ENCODE data around the gene CLMP.
"Not testable (repeated sequence)": the region's sequence is repeated elsewhere in the genome, so short reads cannot be mapped to it uniquely, and the experiment has no call there.

Gene CLMP

DNA sequence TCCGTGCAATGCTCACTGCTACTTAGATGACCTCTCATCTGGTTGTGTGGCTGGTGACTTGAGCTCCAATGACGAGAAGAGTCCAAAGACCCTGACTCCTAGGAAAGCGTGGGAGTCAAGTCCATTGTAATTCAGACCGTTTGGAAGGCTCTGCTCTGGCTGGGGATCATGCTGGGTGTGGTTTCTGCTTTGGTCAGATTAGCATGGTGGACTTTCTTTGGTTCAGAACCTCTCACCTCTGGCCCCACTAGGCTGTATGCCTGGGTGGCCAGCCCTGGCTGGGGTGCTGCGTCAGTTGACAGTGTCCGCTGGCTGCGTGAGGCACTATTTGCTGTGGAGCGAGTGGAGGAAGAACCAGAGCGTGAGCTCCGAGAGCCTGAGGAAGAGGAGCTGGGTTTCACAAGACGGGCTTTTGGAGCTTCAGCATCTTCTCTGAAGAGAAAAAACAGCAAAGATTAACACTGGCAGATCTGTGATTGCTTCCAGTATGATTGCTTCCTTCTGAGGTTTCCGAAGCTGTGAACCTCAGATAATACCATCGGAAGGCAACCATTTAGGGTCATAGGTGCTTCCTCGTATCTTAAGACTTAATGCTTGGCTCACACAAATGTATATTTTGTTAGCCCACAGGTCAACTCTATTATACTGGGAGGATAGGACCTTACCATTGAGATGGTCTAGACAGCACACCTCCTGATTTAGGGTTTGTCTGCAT lies 121.5 kb downstream of the CLMP start:
- DNase-seq: no peak

DNA sequence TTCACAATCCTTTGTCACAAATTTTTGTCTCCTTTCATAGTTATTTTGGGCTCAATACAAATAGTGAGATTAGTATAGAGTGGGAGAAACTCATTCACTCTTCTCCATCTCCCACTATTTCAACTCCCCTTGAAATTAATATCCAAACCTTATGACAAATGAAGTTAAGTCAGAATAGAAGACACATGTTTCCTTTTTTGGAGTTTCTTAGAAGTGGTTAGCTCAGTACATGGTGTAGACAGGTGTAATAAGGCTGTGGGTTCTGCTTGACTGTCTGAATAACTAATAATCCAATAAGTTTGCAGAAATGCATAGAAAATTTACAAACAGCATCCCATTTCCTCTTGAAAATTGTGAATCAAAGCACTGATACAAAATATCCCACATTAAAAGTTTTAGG lies 122.3 kb downstream of the CLMP start:
- DNase-seq: no peak

DNA sequence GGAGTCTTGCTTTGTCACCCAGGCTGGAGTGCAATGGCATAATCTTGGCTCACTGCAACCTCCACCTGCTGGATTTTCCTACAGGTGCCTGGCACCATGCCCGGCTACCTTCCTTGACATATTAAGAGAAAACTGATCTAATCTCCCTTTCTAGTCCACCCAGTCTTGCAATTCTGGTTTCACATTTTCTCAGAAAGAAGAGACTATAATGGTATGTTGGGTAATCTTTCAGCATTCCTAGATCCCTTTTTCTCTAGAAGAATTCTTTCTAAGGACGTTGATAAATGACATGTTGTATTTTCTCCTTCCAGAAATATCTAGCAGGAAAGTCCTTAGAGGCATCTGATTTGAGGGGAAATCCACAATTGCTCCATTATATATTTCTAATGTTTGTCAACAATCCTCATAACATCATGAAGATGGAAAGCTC lies 122.7 kb downstream of the CLMP start:
- no peak for DNase-seq

DNA sequence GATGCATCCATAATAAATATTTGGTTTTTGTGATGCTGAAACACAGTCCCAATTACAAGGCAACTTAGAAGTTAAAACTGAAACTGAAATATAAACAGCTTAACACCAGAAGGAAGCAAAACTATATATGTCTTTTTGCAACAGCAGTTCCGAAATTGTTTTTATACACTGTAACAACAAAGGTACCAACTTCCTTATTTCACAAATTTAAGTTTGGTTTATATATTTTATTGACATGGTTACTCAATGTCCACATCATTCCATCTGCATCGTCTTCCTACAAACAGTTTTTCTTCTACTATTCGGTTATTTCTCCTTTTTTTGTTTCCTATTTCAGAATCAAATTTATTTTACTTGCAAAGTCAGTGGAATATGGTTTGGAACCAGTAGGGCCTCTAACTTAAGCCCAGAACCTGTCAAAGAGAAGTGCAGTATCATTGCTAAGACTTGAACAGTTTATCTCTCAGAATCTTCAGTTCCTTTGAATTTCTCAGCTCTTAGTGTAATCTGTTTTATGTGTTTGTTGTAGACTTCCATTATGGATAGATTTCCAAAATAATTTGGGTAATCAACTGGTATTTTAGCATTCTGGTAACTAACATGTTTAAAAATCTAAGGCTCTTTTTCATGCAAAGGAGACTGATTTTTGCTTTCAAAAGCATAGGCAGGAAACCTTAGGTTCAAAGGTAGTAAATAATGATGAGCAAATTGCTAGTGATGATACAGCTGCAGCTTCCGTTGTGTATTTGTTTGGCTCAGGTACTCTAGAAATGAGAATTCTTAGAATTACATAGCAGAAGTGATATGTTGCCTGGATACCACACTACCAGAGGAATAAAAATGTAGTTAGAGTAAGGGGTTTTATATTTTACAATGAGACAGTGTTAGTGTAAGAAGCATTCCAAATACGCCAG lies 124.9 kb downstream of the CLMP start:
- no peak for DNase-seq

DNA sequence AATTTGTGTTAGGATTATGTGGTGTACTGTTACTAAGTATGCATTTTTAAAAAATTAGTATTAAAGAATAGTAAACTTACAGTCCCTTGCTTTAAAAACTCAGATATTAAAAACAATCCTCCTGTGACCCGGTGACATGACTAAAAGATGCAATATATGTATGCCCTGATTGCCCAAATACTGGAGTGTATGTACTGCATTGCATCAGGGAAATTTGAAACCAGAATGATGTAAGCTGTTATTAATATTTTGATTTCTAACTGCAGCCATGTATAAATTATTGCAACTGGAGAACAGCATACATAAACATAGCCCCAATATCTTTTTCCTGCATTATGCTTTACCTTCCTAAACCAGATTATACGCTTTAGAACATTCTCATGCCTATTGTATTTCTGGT lies 129.4 kb downstream of the CLMP start:
- DNase-seq: no peak

DNA sequence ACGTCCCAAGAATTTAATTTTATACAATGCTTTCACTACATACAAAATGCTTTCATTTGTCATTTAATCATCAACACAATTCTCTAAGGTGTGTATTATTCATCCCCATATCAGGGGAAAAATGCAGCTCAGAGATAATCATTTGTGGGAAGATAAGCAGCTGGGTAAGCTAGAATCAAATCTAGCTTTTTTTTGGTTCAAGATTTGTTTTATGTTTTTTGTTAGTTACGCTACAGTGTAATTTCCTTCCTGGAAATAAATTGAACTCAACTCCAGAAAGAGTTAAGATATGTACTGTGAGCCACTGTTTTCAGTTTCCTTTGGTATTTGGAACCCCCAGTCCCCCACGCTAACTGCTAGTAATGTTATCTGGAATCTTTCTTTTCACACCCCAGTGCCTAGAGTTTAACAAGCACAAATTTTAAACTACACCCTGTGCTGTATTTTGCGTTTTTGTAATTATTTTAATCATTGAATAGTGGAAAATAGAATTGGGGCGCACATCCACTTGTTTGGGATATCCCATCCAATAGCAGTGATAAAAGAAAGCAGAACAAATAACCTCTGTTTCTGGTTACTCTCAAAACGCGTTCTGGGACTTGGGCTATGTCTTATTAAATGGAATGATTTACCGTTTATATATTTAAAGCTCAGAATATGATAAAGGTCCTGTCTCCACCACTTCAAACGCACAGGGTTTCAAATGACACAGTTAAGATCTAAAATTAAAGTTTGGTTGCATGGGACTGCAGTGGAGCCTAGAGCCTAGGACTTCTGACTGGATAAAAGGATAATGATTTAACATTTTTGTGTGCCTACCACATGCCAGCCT lies 131.0 kb downstream of the CLMP start:
- DNase-seq: no peak

DNA sequence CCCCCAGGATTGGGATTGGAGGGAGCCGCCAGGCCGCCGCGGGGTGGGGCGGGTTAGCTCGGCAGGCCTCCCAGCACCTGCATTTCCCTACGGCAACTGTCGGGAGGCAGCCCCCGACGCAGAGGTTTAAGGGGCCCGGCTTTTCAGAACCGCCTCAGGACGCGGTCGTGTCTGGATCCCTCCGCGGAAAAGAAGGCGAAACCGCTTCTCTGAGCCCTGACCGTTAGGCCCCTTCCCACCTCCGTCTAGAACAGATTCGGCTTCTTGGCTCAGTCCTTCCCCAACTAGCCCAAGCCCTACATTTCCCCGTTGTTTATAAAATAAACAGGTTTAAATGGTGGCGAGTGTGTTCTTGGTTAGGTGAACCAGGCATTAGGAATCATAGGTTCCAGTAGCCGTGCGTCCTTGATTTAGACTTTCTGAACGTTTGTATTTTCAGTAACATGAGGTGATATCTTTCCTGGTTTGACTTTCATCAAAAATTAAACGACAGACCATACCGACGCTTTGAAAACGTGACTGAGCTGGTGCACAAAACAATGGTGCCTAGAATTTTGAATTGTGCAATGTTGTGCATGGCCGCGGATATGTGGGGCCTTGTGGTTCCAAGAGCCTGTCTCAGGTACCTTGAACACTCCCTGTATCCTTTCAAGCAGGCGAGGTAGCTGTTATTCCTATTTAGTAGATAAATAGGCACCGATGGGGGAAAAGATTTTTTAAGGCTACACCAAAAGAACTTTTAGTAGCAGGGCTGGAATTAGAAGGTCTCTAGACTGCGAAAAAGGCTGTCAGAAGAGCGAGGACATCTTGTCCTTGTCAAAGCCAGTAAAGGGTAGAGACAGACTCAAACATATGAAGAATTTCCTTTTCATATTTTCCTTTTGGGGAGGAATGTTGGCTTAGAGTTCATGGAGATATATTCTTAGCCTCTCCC lies 131.9 kb downstream of the CLMP start:
- no peak for DNase-seq

DNA sequence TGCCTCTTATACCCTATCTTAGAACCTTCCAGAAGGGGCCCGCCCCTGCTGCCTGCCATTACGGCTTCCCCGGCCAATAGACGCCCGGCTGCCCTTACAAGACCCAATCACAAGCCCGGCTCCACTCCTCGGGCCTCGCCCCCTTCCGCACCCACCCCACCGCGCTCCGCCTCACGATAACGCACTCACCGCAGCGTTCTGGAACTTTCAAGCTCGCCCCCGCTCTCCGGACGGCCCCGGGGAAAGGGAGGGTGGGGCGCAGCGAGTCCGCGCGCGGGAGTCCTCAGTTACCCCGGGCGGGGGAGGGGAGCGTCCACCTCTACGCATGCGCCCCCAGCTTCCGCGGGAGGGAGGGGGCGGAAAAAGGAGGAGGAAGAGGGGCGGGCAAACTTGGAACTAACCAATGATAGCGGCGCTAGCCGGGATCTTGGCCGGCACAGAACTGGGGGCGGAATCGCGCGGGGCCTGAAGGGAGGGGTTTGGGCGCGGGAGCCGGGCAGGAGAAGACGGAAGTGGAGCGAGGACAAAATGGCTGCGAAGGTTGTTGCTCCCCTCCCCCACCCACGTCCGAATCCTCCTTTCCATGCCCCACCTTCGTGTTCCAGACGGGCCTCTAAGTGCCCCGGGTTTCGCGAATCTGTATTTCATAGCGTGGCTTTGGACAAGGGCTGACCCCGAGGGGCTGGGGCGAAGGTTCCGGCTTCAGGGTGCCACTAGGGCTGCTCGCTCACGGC lies 132.7 kb downstream of the CLMP start:
- peak; percentile 98 for DNase-seq

DNA sequence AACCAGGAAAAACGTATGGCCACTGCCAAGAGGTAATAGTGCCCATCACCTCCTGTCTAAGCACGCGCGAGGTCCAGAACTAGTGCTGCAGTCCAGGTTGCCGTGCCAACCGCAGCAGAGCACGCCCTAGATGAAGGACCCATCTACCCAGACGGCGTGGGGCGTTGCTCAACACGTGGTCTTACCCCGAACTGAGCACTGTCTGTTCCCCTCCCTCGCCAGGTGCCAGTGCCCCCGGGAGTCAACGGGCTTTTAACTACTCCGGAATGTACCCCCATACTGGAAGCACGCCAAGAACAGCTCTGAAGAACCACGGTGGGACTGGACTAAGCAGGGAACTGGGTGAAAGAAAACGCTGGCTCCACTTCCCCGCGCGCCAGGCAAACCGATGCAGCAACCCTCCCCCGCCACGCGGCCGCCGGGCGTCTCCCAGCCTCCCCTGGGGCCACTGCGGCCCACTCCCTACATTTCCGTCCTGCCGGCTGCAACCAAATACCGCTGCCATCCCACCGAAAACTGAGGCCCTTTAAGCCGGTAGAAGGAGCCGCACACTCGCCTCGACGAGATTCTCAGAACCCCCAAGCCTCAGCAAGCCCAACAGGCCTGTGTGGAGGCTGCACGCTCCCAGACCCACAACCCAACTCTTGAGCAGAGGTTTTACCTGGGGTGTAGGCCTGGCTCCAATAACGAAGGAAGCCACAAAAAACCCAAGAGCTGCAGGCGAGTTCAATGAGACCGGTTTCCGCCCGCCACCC lies 133.5 kb downstream of the CLMP start, which contains the start of gene HSPA8:
TSS of gene HSPA8 (minus strand) at position 734 of the 755 bp plus-strand sequence. CDS start 812 bp downstream, outside the sequence.
- peak; percentile 72 for DNase-seq

DNA sequence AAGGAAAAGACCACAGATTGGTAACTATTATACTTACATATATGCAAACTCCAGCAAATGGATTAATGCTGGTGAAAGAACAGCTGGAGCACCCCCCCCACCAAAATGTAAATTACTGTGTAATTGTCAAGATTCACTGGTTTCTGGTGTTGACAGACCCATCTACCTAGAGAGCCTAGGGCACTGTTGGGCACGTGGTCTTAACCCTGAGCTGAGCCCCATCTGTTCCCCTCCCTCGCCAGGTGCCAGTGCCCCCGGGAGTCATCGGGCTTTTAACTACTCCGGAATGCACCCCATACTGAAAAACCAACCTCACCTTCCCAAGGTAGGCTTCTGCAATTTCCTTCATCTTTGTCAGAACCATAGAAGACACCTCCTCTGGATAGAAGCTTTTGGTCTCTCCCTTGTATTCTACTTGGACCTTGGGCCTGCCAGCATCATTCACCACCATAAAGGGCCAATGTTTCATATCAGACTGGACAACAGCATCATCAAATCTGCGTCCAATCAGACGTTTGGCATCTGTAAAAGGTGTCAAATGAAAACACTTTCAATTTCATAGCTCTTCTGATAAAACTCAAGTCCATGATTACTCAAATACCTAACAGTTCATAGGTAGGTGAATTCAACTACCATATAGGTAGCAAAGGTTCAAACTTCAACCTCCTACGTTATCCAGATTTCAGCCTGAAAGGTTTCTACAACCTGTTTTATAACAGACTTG lies 134.6 kb downstream of the CLMP start:
- DNase-seq: no peak

DNA sequence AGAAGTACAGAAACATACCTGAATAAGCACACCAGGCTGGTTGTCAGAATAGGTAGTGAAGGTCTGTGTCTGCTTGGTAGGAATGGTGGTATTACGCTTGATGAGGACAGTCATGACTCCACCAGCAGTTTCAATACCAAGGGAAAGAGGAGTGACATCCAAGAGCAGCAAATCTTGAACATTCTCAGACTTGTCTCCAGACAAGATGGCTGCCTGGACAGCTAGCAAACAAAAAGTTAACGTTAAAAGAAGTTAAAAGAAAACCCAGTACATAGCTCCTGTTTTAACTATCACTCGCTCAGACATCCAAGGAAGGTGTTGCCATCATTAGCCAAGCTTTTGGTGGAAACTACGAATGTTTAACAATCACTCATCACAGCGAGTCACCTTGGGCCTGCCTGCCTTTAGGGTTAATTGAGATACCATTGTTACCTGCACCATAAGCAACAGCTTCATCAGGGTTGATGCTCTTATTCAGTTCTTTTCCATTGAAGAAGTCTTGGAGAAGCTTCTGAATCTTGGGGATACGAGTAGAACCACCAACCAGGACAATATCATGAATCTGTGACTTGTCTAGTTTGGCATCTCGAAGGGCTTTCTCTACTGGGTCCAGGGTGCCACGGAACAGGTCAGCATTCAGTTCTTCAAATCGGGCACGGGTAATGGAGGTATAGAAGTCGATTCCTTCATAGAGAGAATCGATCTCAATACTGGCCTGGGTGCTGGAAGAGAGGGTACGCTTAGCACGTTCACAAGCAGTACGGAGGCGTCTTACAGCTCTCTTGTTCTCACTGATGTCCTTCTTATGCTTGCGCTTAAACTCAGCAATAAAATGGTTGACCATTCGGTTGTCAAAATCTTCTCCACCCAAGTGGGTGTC lies 135.8 kb downstream of the CLMP start:
- not testable (repeated sequence) for DNase-seq

DNA sequence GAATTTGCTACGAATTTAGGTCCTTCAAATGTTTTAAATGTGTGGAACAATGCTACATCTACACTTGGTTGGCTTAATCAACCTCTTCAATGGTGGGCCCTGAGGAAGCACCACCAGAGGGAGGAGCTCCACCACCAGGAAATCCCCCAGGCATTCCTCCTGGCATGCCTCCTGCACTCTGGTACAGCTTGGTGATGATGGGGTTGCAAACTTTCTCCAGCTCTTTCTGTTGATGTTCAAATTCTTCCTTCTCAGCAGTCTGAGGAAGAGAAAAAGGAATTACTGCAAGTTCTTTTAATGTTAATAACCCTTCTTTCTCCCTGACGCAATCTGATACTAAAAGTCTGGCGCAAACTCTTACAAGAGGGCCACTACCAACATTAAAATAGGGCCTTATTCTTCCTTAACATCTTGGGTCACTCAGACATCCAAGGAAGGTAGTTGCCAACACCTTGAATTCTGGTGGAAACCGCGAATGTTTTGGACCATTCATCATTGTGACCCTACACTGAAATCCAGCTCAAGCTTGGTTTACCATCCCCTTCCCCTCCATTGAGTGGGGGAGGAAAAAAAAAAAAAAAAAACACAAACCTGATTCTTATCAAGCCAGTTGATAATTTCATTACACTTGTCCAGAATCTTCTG lies 137.3 kb downstream of the CLMP start:
- no peak for DNase-seq

DNA sequence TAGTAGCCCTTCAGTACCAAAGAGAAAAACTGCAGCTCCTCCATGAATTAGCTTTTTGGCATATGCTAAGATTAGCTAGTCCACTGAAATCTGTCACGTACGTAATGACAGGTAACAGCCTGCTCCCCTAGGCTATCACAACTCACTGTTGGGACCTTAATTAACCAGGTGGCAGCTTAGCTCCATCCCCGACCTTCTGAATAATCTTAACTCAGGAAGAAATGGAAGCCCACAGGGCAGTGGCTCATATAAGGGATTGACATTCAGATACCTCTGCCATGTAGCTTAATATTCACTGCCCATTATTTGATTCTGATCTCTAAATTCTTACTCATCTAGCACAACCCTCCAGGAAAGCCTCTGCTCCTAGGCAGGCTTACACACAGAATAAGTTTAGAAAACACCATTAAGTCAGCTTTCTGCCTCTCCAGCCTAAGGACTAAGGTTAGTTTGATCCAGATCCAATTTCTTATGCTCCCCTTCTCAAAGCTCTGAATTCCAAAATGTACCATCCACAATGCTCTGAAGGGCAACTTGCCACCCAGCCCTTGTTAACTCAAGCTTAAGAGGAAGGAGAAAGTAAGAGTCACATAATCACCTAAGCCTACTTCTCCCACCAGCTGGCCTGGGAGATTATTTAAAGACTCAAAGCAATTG lies 138.1 kb downstream of the CLMP start:
- DNase-seq: no peak

DNA sequence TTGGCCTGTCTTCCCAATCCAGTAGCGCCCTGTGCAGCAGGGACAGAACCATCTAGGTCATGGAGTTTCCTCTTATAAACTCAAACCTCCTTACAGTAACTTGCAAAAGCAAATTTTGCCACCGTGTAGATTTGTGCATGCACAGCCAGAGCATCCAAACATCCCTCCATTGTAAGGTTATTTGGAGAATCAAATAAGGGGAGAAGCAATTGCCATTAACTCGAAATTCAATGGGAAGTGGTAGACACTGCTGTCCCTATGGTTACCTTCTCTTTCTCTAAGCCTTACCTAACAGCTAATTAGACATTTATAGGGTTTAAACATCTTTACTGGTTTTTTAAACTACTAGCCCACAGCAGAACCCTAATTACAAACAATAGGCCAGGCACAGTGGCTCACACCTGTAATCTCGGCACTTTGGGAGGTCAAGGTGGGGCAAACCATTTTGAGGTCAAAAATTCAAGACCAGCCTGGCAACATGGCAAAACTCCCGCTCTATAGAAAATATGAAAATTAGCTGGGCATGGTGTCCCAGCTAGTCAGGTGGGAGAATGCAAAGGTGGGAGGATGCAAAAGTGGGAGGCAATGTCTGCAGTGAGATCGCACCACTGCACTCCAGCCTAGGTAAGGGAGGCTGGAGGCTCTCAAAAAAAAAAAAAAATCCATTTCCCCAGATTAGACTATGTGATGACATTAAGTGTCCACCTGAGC lies 139.7 kb downstream of the CLMP start:
- no peak for DNase-seq

DNA sequence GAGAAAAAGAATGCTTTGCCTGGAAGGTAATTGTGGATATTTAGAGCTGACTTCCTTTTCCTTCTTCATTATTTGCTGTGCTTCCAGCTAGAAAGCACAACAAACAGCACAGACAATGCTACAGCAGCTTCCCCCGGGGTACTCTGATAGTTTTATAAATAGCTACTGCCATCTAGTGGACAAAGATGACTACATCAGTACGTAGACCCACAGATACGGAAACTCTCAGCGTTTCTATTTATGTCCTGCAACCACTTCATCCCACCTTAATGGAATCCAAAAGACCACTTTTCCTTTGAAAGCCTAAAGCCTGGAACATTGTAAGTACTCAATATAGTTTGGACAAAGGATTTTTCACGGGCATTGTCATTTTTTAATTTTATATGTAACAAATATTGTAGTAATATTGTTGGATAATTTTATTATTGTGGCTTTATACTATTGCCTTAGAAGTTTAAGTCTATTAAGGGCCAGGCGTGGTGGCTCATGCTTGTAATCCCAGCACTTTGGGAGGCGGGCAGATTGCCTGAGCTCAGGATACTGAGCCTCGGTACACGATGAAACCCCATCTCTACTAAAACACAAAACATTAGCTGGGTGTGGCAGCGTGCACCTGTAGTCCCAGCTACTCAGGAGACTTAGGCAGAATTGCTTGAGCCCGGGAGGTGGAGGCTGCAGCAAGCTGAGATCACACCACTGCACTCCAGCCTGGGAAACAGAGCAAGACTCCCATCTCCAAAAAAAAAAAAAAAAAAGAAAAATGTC lies 140.6 kb downstream of the CLMP start:
- peak; percentile 82 for DNase-seq
